Stomach (tissue), 4 donors: ENCODE measurements around the gene SGCE.

Experiments
- CTCF ChIP-seq, 7 experiments: fragments of 450-650 bp in 4 of 7; fragments of 200-600 bp in 3 of 7; sonication (generic) in 3 of 7; IDR thresholded peaks; one replicate each; pipeline ENCODE4 v1.5.1; 2016 to 2019; ENCODE audit warnings: antibody characterized with exemption in 7 of 7, control low read depth in 2 of 7, mild to moderate bottlenecking in 1 of 7
- POLR2A ChIP-seq, 4 donors: fragments of 450-650 bp; IDR thresholded peaks; one replicate each; pipeline ENCODE4 v1.6.1; 2016; ENCODE audit warnings: antibody characterized with exemption in 4 of 4, control low read depth in 2 of 4, mild to moderate bottlenecking in 1 of 4, moderate library complexity in 1 of 4

GRCh38 chr7:94547126-94547525 lies 108.8 kb downstream of the SGCE start:
- TF ChIP-seq CTCF (IDR thresholded peaks at IDR 0.05) (no peak), POLR2A (IDR thresholded peaks at IDR 0.05) (no peak)
